Measurements from ENCODE around the gene PERM1. TPM values are rescaled to one million over a fixed set of nuclear protein-coding genes. Genes with fewer than 3 reads are reported as not detected.
"Not testable (repeated sequence)": the region's sequence is repeated elsewhere in the genome, so short reads cannot be mapped to it uniquely, and the experiment has no call there.

Gene PERM1
- total and polyA plus RNA-seq, 4 donors = under 0.01 to 0.06 TPM; not detected in 2

DNA sequence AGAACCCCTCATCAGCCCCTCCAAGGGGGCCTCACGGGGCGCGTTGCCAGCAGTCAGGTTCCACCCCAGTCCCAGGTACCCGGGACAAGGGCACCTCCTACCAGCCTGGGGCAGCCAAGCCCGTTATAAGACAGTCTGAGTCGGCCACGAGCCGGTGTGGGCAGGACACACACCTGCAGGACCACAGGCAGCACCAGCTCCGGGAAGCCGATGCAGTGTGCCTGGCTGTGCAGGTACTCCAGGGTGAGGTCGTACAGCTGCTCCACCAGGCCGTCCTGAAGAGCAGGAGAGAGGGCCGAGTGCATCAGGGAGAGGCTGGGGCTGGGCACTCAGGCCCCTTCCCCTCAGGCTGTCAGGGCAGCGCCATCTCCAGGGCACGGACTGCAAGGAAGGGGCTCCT is 33.9 kb downstream of the PERM1 start:
- Histone ChIP-seq H3K9ac (ENCODE audit: low read depth in 1 of 2, low read length in 2 of 2) (no peak overlapping the region), H3K4me3 (ENCODE audit: low read depth in 1 of 3, low read length in 3 of 3) (no peak overlapping the region), H3K27ac (ENCODE audit: low read depth in 1 of 2, low read length in 2 of 2) (no peak overlapping the region), H3K27me3 (ENCODE audit: control insufficient read depth in 4 of 4, insufficient read depth in 4 of 4, low read length in 3 of 4) (no peaks in the 10 kb centered on the region), H3K9me3 (ENCODE audit: control insufficient read depth in 4 of 4, low read length in 3 of 4) (no peaks in the 10 kb centered on the region), H3K36me3 (ENCODE audit: control insufficient read depth in 4 of 4, insufficient read depth in 3 of 4, low read depth in 1 of 4, low read length in 3 of 4) (peaks cover 17 to 77% (median 27%) of the 10 kb centered on the region in 4 donors), H3K4me1 (ENCODE audit: control insufficient read depth in 4 of 4, insufficient read depth in 4 of 4, low read length in 3 of 4) (peaks cover 0 to under 1% (median 0%) of the 10 kb centered on the region in 4 donors)
- DNase-seq (ENCODE audit: low spot score) = no peak
- no peak for TF ChIP-seq RXRA (IDR thresholded peaks at IDR 0.05)
- TF ChIP-seq TAF1 (conservative IDR thresholded peaks at IDR 0.05) = no peak
- TF ChIP-seq YY1 (IDR thresholded peaks at IDR 0.05) = no peak
- TF ChIP-seq, protein P1, sequence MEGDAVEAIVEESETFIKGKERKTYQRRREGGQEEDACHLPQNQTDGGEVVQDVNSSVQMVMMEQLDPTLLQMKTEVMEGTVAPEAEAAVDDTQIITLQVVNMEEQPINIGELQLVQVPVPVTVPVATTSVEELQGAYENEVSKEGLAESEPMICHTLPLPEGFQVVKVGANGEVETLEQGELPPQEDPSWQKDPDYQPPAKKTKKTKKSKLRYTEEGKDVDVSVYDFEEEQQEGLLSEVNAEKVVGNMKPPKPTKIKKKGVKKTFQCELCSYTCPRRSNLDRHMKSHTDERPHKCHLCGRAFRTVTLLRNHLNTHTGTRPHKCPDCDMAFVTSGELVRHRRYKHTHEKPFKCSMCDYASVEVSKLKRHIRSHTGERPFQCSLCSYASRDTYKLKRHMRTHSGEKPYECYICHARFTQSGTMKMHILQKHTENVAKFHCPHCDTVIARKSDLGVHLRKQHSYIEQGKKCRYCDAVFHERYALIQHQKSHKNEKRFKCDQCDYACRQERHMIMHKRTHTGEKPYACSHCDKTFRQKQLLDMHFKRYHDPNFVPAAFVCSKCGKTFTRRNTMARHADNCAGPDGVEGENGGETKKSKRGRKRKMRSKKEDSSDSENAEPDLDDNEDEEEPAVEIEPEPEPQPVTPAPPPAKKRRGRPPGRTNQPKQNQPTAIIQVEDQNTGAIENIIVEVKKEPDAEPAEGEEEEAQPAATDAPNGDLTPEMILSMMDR (IDR thresholded peaks at IDR 0.05; ENCODE audit: low read depth, low read length, missing input control) = no peak
- TF ChIP-seq HNF4A (conservative IDR thresholded peaks at IDR 0.05) = no peak
- no peak for TF ChIP-seq SP1 (IDR thresholded peaks at IDR 0.05)
- WGBS = 96% methylated on average over 15 of the region's 15 CpGs

GRCh38 chr1:946811-947210 is 35.1 kb downstream of the PERM1 start:
- H3K4me1 ChIP-seq (ENCODE audit: control insufficient read depth in 4 of 4, insufficient read depth in 4 of 4, low read length in 3 of 4); H3K4me3 ChIP-seq (ENCODE audit: low read depth in 1 of 3, low read length in 3 of 3); DNase-seq (ENCODE audit: low spot score); H3K9me3 ChIP-seq (ENCODE audit: control insufficient read depth in 4 of 4, low read length in 3 of 4); H3K27me3 ChIP-seq (ENCODE audit: control insufficient read depth in 4 of 4, insufficient read depth in 4 of 4, low read length in 3 of 4); H3K9ac ChIP-seq (ENCODE audit: low read depth in 1 of 2, low read length in 2 of 2); H3K27ac ChIP-seq (ENCODE audit: low read depth in 1 of 2, low read length in 2 of 2): not testable (repeated sequence)
- WGBS = 95% methylated on average over 13 of the region's 13 CpGs
- H3K36me3 ChIP-seq (ENCODE audit: control insufficient read depth in 4 of 4, insufficient read depth in 3 of 4, low read depth in 1 of 4, low read length in 3 of 4) = peaks cover 12 to 66% (median 22%) of the 10 kb centered on the region in 4 donors

GRCh38 chr1:945688-946556 is 36.0 kb downstream of the PERM1 start:
- peak overlapping the region in 1 of 2 donors; percentile 19 for H3K27ac ChIP-seq (ENCODE audit: low read depth in 1 of 2, low read length in 2 of 2)
- no peak for DNase-seq (ENCODE audit: low spot score)
- H3K4me3 ChIP-seq (ENCODE audit: low read depth in 1 of 3, low read length in 3 of 3) = no peak overlapping the region
- no peak for TF ChIP-seq TAF1 (conservative IDR thresholded peaks at IDR 0.05)
- TF ChIP-seq NR2F2 (IDR thresholded peaks at IDR 0.05) = no peak
- TF ChIP-seq ZBTB33 (IDR thresholded peaks at IDR 0.05) = no peak
- no peak for TF ChIP-seq HNF4A (conservative IDR thresholded peaks at IDR 0.05)
- no peak for TF ChIP-seq ATF3 (IDR thresholded peaks at IDR 0.05)
- no peak for TF ChIP-seq FOXA1 (IDR thresholded peaks at IDR 0.05)
- TF ChIP-seq RXRA (IDR thresholded peaks at IDR 0.05) = no peak
- no peak for TF ChIP-seq JUND (IDR thresholded peaks at IDR 0.05)
- TF ChIP-seq, protein P1 (IDR thresholded peaks at IDR 0.05; ENCODE audit: low read depth, low read length, missing input control) = no peak
- TF ChIP-seq HNF4G (IDR thresholded peaks at IDR 0.05) = no peak
- no peak for TF ChIP-seq EGR1 (IDR thresholded peaks at IDR 0.05; ENCODE audit: low read depth in 2 of 2)
- TF ChIP-seq FOXA2 (IDR thresholded peaks at IDR 0.05) = no peak
- H3K36me3 ChIP-seq (ENCODE audit: control insufficient read depth in 4 of 4, insufficient read depth in 3 of 4, low read depth in 1 of 4, low read length in 3 of 4) = peaks cover 12 to 58% (median 17%) of the 10 kb centered on the region in 4 donors
- H3K9me3 ChIP-seq (ENCODE audit: control insufficient read depth in 4 of 4, low read length in 3 of 4) = no peaks in the 10 kb centered on the region
- no peak overlapping the region for H3K9ac ChIP-seq (ENCODE audit: low read depth in 1 of 2, low read length in 2 of 2)
- no peaks in the 10 kb centered on the region for H3K27me3 ChIP-seq (ENCODE audit: control insufficient read depth in 4 of 4, insufficient read depth in 4 of 4, low read length in 3 of 4)
- peaks cover 5 to 19% (median 11%) of the 10 kb centered on the region in 4 donors for H3K4me1 ChIP-seq (ENCODE audit: control insufficient read depth in 4 of 4, insufficient read depth in 4 of 4, low read length in 3 of 4)
- WGBS = 93% methylated on average over 29 of the region's 29 CpGs

Data from liver (tissue), 9 donors.